Occipital lobe (tissue), 3 donors: ENCODE measurements around the gene TPRN. TPM values are rescaled to one million over a fixed set of nuclear protein-coding genes. Genes with fewer than 3 reads are reported as not detected.

Experiments used
- DNase-seq: peaks from one replicate; lab custom pipeline; 2025; lab: John Stamatoyannopoulos, UW
- small RNA-seq: library from RNA; depleted of rRNA; stranded (forward); fragments of <200 nt; gene quantifications from one replicate; pipeline ENCODE3, GENCODE V24; 2014
- total RNA-seq: library from RNA; depleted of rRNA; stranded (reverse); fragments of >200 nt; gene quantifications from one replicate; pipeline ENCODE4 v1.2.3, GENCODE V29; 2014

Gene TPRN
- total RNA-seq, 1 donor from 2014 or later: 4.7 TPM

DNA sequence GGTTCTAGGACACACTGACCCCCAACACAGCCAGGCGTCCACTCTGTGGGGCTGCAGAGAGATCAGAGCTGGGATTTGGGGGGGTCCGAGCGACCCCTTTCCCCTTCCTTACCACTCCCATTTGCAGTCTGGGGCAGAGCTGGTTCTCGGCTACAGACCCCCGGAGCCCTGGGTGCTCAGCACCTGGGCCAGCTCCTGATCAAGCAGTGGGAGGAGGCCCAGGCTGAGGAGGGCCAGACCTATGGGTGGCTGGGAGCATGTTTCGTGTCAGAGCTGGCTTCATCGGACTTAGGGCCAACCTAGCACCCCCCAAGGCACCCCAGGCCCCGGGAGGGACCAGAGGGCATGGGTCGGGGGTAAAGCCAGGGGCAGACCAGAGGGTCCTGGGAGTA, 54.0 kb downstream of the TPRN start:
- no peak for DNase-seq

DNA sequence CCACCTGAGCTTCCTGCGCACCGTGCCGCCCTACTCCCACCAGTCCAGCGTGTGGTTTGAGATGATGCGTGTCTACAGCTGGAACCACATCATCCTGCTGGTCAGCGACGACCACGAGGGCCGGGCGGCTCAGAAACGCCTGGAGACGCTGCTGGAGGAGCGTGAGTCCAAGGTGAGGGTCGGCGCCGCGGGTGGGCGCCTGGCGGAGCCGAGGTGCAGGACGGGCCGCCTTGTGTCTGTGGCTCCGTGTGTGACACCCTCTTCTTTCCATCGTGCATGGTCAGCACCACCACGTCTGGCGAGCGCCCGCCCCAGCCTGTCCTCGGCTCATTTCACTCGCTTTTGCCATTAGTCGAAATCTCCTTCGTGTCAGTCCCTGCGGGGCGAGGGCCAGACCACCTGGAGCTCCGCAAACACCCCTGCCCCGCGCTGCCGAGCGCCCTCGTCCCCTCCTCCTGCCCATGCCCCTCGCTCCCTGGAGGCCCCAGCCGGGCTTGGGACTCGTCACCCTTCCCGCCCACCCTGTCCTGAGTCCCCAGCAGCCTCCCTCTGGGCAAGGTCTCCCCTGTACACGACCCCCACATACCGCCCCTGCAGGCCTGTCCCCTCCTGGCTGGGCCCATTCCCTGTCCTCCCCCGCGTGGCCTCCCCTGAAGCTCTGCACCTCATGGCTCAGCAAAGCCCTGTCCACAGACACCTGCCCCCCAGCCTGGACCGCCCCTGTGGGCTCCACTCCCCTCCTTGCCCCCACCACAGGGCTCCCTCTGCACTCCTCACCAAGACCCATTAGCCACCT, 54.6 kb downstream of the TPRN start:
- no peak for DNase-seq

DNA sequence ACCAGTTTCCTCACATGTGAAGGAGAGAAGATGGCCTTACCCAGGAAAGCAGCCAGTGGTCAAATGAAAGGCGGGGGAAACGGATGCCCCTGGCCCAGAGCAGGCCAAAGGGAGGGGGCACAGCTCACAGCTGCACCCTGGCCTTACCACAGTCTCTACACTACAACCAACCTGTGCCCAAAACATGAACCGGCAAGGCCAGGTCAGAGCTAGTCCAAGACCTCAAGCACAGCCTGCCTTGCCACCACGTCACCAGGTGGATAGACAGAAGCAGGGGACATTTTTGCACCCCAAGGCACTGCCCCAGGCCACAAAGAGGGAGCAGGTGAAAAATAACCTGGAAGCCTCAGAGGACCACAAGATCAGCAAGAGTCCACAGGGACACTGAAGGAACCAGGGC, 57.1 kb downstream of the TPRN start:
- no peak for DNase-seq

DNA sequence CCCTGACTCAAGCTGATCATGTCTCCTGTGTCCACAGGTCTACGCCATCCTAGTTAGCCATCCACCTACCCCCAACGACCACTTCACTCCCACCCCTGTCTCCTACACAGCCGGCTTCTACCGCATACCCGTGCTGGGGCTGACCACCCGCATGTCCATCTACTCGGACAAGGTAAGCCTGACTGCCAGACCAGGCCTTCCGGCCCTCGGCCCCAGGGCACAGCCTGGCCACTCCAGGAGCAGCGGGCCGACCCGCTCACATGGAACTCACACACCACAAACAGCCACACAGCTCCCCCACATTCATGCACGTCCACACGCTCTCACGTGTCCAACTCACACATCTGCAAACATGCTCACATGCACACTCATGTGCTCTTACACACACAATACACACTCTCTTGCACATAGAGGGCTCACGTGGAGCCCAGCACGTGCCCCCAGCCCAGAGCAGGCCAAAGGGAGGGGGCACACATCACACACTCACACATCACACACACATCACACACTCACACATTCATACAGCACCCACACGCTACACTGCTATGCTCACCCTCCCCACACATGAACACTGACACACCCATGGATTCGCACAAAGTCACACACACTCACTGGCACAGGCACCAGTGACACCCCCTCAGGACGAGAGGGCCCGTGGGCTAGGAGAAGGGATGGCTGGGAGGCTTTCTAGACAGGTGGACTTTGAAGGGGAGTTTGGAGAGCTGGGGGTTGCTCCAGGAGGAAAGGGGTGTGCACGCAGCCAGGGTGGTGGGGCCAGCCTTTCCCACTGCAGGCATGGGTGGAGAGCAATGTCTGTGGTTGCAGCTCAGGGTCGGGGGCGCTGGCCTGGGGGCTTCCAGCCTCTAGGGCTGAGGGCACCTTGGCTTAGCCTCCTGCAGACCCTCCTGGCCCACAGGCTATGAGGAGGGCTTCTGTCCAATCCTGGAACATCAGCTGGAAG, 58.3 kb downstream of the TPRN start:
- no peak for DNase-seq

Small RNA genes within 50 kb of the gene (small RNA-seq; reads per million reads assigned to genes)
- gene MIR3621: not detected

Other genes with a start within 250 kb of the TPRN start
- not detected for gene LCN12, start 248.5 kb downstream of the TPRN start, total RNA-seq
- 52.1 TPM for gene PTGDS, start 223.2 kb downstream of the TPRN start, total RNA-seq
- gene LCNL1, start 217.7 kb downstream of the TPRN start, total RNA-seq: 0.16 TPM
- 13.6 TPM for gene PAXX, start 208.3 kb downstream of the TPRN start, total RNA-seq
- gene CLIC3, start 204.2 kb downstream of the TPRN start, total RNA-seq: 0.31 TPM
- 20.9 TPM for gene ABCA2, start 172.5 kb downstream of the TPRN start, total RNA-seq
- gene FUT7, start 168.7 kb downstream of the TPRN start, total RNA-seq: not detected
- 15.3 TPM for gene NPDC1, start 154.6 kb downstream of the TPRN start, total RNA-seq
- gene ENTPD2, start 146.7 kb downstream of the TPRN start, total RNA-seq: 0.16 TPM
- 1.6 TPM for gene SAPCD2, start 130.2 kb downstream of the TPRN start, total RNA-seq
- 0.31 TPM for gene UAP1L1, start 123.2 kb downstream of the TPRN start, total RNA-seq
- gene MAN1B1, start 113.8 kb downstream of the TPRN start, total RNA-seq: 38.5 TPM
- 17.6 TPM for gene DPP7, start 86.0 kb downstream of the TPRN start, total RNA-seq
- gene GRIN1, start 61.6 kb downstream of the TPRN start, total RNA-seq: 31.2 TPM
- gene LRRC26, start 30.7 kb downstream of the TPRN start, total RNA-seq: 0.62 TPM
- not detected for gene TMEM210, start 28.7 kb downstream of the TPRN start, total RNA-seq
- 19.3 TPM for gene ANAPC2, start 12.2 kb downstream of the TPRN start, total RNA-seq
- gene SSNA1, start 12.1 kb downstream of the TPRN start, total RNA-seq: 13.4 TPM
- 42.9 TPM for gene TMEM203, start 4.9 kb upstream of the TPRN start, total RNA-seq
- gene NDOR1, start 5.0 kb upstream of the TPRN start, total RNA-seq: 2.8 TPM
- 1.4 TPM for gene RNF208, start 21.5 kb upstream of the TPRN start, total RNA-seq
- gene CYSRT1, start 24.4 kb upstream of the TPRN start, total RNA-seq: not detected
- not detected for gene RNF224, start 26.8 kb upstream of the TPRN start, total RNA-seq
- 0.16 TPM for gene SLC34A3, start 30.2 kb upstream of the TPRN start, total RNA-seq
- 68.9 TPM for gene TUBB4B, start 40.5 kb upstream of the TPRN start, total RNA-seq
- not detected for gene STPG3, start 50.5 kb upstream of the TPRN start, total RNA-seq
- 44.8 TPM for gene NELFB, start 54.6 kb upstream of the TPRN start, total RNA-seq
- gene TOR4A, start 77.0 kb upstream of the TPRN start, total RNA-seq: 0.31 TPM
- 3.6 TPM for gene NRARP, start 101.5 kb upstream of the TPRN start, total RNA-seq
- 14.2 TPM for gene EXD3, start 222.4 kb upstream of the TPRN start, total RNA-seq
- gene NOXA1, start 222.7 kb upstream of the TPRN start, total RNA-seq: 2.0 TPM
- 0.16 TPM for gene ENTPD8, start 240.6 kb upstream of the TPRN start, total RNA-seq